ENCODE results near the gene GPN2.
A peak's percentile ranks its signal among the peaks of the same experiment; 100 is the strongest.
"Not testable (repeated sequence)": the region's sequence is repeated elsewhere in the genome, so short reads cannot be mapped to it uniquely, and the experiment has no call there.

Gene GPN2

GRCh38 chr1:26887125-26887524 lies 3.0 kb downstream of the GPN2 start:
- peak; percentile 62 for TF ChIP-seq CTCF (IDR thresholded peaks at IDR 0.05; ENCODE audit: low read depth, low read length, missing control alignments)
- H3K4me3 ChIP-seq (ENCODE audit: low read depth, low read length): no peak overlapping the region
- DNase-seq (ENCODE audit: low read depth): peak; percentile 20
- in situ Hi-C loops (cut with HindIII; ENCODE audit: low sequenced_read_pairs): no loop called here

- no peak for TF ChIP-seq CTCF (IDR thresholded peaks at IDR 0.05; ENCODE audit: low read depth, low read length, missing control alignments)
- in situ Hi-C loops (cut with HindIII; ENCODE audit: low sequenced_read_pairs): loop anchor here (5.0 kb wide), 1 partner anchor 96 kb away; the partner anchor contains the start of gene PIGV
- DNase-seq (ENCODE audit: low read depth): no peak
- H3K4me3 ChIP-seq (ENCODE audit: low read depth, low read length): no peak overlapping the region
Observed at GRCh38 chr1:26882696-26883463, 7.2 kb downstream of the GPN2 start.

GRCh38 chr1:26881611-26882010 lies 8.5 kb downstream of the GPN2 start:
- in situ Hi-C loops (cut with HindIII; ENCODE audit: low sequenced_read_pairs): loop anchor here (5.0 kb wide), 1 partner anchor 94 kb away; the partner anchor contains the start of gene PIGV
- DNase-seq (ENCODE audit: low read depth); H3K4me3 ChIP-seq (ENCODE audit: low read depth, low read length): not testable (repeated sequence)

- no peak overlapping the region for H3K4me3 ChIP-seq (ENCODE audit: low read depth, low read length)
- no peak for TF ChIP-seq CTCF (IDR thresholded peaks at IDR 0.05; ENCODE audit: low read depth, low read length, missing control alignments)
- in situ Hi-C loops (cut with HindIII; ENCODE audit: low sequenced_read_pairs): loop anchor here (5.0 kb wide), 1 partner anchor 92 kb away; the partner anchor contains the start of gene PIGV
- DNase-seq (ENCODE audit: low read depth): no peak
Observed at GRCh38 chr1:26879793-26880192, 10.3 kb downstream of the GPN2 start.

- in situ Hi-C loops (cut with HindIII; ENCODE audit: low sequenced_read_pairs): no loop called here
- H3K4me3 ChIP-seq (ENCODE audit: low read depth, low read length): no peak overlapping the region
- no peak for DNase-seq (ENCODE audit: low read depth)
- no peak for TF ChIP-seq CTCF (IDR thresholded peaks at IDR 0.05; ENCODE audit: low read depth, low read length, missing control alignments)
Observed at GRCh38 chr1:26877326-26877725, 12.8 kb downstream of the GPN2 start.

- DNase-seq (ENCODE audit: low read depth): no peak
- TF ChIP-seq CTCF (IDR thresholded peaks at IDR 0.05; ENCODE audit: low read depth, low read length, missing control alignments): no peak
- H3K4me3 ChIP-seq (ENCODE audit: low read depth, low read length): no peak overlapping the region
- in situ Hi-C loops (cut with HindIII; ENCODE audit: low sequenced_read_pairs): no loop called here
Observed at GRCh38 chr1:26874896-26875295, 15.2 kb downstream of the GPN2 start.

GRCh38 chr1:26873097-26873496 lies 17.0 kb downstream of the GPN2 start:
- in situ Hi-C loops (cut with HindIII; ENCODE audit: low sequenced_read_pairs); DNase-seq (ENCODE audit: low read depth); H3K4me3 ChIP-seq (ENCODE audit: low read depth, low read length): not testable (repeated sequence)

Measured in astrocyte of the cerebellum (primary cell).